ENCODE results near the gene PRKD3.

The PRKD3 gene

DNA sequence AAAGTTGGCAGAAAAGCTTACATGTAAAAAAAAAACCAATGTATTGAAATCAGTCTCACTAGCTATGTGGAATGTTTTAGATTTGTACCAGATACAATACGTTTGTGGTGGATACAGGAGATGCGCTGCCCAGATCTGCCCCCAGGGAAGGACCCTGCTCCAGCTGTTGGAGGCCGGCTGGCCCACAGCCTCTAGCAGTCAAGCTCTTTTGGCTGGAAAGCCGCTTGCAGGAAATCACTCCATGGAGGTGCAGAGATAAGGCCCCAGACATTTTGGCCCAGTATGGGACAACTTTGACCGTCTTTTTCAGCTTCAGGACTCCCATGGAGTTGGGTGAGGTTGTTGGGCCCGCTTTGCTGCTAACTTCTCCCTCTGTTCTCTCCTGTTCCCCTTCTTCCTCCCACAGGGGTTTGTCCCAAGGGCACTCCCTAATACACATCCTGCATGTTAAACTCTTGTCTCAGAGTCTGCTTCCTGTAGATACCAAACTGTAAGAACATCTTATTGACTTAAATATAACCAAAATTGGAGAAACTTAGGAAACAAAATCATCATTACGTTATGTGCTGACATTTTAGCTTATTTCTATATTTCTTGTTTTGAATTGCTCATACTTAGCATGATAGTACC lies 18.1 kb upstream of the PRKD3 start:
- DNase-seq, result no peak

GRCh38 chr2:37340637-37341036 lies 16.0 kb upstream of the PRKD3 start:
- no peak for DNase-seq

DNA sequence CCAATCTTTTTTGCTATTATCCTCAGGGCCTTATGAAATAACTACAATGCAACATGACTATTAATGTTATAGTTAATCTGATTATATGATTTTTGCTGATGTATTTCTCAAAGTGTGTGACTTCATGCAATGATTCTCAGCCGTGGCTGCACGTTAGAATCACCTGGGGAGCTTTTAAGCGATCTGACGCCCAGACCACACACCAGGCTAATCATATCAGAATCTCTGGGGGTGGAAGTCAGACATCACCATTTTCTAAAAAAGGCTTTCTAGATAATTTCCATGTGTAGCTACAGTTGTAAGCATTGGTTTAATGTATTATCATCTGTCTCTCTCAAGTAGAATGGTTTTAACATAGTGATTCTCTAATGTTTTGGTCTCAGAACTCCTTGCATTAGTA lies 14.3 kb upstream of the PRKD3 start:
- DNase-seq, result no peak

DNA sequence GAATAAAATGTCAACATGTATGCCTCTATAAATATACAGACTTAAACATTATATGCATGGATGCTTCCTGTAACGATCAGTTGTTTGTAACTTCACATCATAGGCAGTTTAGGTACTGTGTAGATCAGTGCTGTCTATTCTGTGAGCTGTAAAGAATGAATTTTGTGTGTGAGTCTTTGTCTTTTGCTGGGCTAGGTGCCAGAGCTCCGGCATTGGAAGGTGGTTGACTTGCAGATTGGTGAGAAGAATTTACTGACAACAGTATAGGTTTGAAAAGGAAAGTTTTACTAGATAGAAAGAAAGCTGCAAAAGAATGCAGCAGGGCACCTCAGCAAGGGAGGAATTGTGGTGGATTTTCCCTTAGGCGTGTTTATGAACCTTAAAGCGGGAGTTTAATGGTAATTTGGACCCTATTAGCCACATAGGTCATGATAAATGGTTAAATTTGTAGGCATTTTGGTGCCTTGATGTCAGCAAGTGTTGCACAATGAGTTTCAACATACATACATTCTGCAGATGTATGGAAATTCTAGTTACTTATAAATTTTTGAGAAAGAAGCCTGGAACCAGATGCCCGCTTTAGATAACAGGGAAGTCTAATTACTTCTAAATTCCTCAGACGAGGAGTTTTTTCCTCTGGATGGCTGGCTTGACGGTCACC lies 13.1 kb upstream of the PRKD3 start:
- DNase-seq, result no peak

GRCh38 chr2:37335604-37336003 lies 11.0 kb upstream of the PRKD3 start:
- no peak for DNase-seq

DNA sequence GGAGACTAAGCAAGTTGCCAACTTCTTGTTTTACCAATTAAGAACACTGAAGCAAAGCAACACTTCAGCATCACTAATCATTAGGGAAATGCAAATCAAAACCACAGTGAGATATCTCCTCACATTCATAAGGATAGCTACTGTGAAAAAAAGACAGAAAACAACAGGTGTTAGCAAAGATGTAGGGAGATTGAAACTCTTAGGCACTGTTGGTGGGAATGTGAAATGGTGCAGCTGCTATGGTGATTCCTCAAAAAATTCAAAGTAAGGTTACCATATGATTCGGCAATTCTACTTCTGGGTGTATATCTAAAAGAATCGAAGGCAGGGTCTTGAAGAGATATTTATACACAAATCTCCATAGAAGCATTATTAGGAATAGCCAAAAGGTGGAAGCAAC lies 8.6 kb upstream of the PRKD3 start:
- DNase-seq, result no peak

GRCh38 chr2:37332560-37332959 lies 7.9 kb upstream of the PRKD3 start:
- DNase-seq, result no peak

DNA sequence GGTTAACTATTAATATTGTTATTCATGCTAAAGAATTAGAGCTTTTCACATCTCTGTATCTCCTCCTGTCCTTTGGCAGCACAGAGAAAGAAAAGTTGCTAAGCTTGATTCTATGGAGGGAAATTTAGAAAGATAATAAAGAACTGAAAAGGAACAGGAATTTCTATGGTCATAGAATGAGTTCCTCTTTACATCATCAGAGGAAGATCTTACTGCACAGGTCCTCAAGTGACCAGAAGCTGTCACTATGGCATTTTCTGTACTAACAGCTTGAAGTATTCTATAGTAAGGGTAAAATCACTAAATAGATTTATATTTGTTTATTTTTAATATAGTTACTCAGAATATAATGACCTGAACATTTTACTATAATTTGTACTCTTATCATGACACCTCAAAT lies 6.0 kb upstream of the PRKD3 start:
- DNase-seq, result no peak

DNA sequence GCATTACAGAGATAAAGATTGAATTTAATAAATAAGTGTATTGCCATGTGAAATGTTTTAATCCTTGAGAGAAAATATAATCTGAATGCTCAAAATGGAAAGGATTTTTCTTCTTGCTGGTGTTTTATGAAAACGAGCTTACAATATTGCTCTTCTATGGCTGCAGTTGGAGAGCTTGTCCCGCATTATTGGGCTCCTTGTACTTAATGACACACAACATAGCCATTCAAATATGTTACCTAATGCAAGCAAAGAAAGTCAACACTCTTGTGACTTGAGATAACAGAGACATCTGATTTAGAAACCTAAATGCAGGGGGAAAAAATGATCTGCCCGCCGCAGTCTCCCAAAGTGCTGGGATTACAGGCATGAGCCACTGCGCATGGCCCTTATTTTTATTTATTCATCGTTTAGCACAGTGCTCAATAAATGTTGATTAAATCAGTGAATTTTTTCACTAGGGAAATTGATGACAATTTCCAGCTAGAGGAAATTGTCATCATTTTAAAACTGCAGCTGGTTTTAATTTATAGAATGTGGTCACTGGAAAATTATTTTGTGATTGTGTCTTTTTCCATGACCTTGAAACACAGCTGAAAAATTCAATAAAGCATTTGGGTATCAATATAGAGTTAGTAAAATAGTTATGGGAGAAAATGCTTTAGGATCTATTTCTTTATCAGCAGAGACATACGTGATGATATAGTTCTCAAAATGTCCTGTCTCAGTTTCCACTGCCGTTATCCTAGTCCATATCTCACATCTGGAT lies 2.4 kb upstream of the PRKD3 start:
- DNase-seq, result peak; percentile 40

DNA sequence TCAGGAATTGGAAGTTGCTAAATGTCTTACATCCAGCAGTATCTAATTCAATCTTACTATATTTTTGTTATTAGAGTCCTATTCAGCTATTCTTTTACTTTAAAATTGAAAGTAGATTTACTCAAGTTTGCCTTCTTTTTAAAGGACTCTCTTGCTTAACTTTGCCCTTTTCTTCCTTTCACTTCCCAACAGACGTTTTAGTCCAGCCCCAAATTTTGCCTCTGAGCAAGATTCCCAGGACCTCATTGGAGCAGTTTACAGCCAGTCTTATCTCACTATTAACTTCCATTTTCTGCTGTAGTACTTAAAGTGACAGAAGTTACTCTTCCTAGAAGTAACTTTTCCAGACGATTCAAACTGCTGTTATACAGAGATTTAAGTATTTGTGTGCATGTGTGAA lies 1.7 kb upstream of the PRKD3 start:
- DNase-seq, result peak; percentile 83

- DNase-seq, result peak; percentile 55
These were observed 1.0 kb upstream of the PRKD3 start for GRCh38 chr2:37325625-37326071.

DNA sequence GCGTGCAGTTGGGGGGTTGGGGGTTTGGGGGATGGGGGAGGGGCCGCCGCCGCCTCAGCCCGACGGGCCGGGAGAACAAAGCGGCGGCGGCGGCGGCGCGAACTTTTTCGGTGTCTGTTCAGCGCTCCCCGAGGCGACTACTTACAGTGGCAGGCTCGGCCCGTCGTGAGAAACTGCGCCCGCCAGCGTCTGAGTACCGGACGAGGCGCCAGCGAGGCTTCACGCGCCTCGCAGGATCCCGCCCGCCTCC lies 172 bp downstream of the PRKD3 start:
- DNase-seq, result peak; percentile 87

- DNase-seq, result peak; percentile 70
These were observed 675 bp downstream of the PRKD3 start for GRCh38 chr2:37323781-37324535.

DNA sequence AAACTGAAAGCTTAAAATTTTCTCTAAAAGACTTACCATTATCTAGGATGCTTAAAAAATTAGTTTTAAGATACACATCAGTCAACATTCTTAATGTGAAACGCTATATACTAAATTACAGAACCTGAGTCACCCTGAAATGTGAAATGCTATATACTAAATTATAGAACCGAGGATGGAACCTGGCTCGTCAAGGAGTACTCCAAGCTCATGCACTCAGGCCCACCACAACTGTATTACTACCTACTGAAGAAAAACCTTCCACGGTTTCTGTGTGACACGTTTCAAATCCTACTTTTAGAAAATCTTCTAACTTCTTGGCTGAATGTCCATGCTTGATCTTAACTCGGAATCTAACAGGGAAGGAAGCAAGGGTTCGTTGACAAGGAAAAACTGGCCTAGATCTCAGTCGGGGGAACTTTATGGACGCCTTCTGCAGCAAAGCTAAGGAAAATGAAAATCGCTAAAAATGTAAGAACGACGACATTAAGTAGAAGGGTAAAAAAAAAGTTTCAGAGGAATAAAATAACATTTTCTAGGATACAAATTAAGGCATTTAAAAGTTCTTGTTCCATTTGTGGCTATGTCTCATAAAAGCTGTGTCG lies 1.4 kb downstream of the PRKD3 start:
- DNase-seq, result peak; percentile 58

GRCh38 chr2:37322368-37322767 lies 2.3 kb downstream of the PRKD3 start:
- peak; percentile 48 for DNase-seq

GRCh38 chr2:37321029-37321682 lies 3.5 kb downstream of the PRKD3 start:
- DNase-seq, result no peak

DNA sequence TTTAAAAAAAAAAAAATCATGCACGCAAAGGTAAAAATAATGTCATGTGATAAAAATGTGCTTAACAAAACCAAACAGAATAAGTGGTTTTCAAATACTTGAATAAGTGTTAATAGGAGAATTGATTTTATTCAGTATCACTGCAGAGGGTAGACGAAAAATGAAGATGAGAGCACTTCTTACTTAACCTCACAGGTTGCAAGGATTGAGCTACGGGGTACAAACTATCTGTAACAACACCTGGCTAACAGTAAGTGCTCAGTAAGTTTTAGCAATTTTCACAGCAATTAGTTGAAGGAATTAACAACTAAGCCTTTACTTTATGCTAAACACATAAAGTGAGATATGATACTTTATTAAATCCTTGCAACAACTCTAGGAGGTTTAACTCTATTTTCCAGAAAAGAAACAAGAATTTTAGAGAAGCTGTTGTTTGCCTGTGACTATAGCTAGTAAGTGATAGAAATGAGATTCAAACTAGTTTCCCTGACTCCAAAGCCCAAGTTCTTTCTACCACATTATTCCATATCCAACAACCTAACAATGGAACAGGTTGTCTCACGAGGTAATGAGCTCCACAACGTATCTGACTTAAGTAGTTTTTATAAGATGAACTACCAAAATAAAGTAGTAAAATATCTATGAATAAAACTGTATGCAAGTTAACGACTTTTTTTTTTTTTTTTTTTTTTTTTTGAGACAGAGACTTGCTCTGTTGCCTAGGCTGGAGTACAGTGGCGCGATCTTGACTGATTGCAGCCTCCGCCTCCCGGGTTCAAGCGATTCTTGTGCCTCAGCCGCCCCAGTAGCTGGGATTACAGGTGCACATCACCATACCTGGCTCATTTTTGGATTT lies 4.7 kb downstream of the PRKD3 start:
- DNase-seq, result no peak

GRCh38 chr2:37318401-37318800 lies 6.2 kb downstream of the PRKD3 start:
- DNase-seq, result no peak

- no peak for DNase-seq
These were observed 6.9 kb downstream of the PRKD3 start for GRCh38 chr2:37317746-37318145.

GRCh38 chr2:37316181-37316580 lies 8.5 kb downstream of the PRKD3 start:
- no peak for DNase-seq

GRCh38 chr2:37315364-37315763 lies 9.3 kb downstream of the PRKD3 start:
- no peak for DNase-seq

DNA sequence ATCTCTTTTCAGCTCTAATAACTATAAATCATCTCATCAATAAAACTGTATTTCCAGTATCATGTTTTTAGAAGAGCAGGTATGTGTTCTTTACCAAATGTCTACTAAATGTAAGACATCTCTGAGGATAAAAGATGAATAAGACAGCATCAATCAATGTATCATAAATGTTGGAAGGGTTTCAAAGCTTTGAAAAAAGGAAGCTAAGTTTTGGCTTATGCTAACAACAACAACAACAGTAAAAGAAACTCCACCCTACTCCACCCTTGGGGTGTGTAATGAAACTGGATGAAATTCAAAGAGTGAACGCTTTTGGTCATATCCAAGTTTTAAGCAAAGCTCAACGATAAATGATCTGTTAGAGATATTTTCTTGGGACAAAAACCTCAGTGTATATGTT lies 17.1 kb downstream of the PRKD3 start:
- DNase-seq, result no peak

All from OCI-M1 (cell line).